AG10803 (cell line): Measurements from ENCODE around the gene NINL.

Source experiments
- DNase-seq: peaks from one replicate; pipeline ENCODE4 v3.0.0; 2010; ENCODE audit warnings: low read depth
- H3K4me3 ChIP-seq: 2 replicates; pipeline ENCODE4 v1.5.1; 2011; ENCODE audit warnings: mild to moderate bottlenecking, low read length, control low read depth
- CTCF ChIP-seq: conservative IDR thresholded peaks from 2 replicates; pipeline ENCODE4 v1.5.1; 2011; ENCODE audit warnings: mild to moderate bottlenecking, low read length, control low read depth, inconsistent platforms

The NINL gene

GRCh38 chr20:25487306-25487705 is 98.0 kb downstream of the NINL start:
- H3K4me3 ChIP-seq: no peak overlapping the region
- no peak for TF ChIP-seq CTCF
- no peak for DNase-seq

- no peak overlapping the region for H3K4me3 ChIP-seq
- peak; percentile 68 for DNase-seq
- TF ChIP-seq CTCF: no peak; the same call in 1 of the 2 replicates
Measured at GRCh38 chr20:25486377-25486776, 99.0 kb downstream of the NINL start.

GRCh38 chr20:25485872-25486271 is 99.5 kb downstream of the NINL start:
- no peak for TF ChIP-seq CTCF
- no peak for DNase-seq
- H3K4me3 ChIP-seq: no peak overlapping the region

- no peak for DNase-seq
- H3K4me3 ChIP-seq: no peak overlapping the region
- no peak for TF ChIP-seq CTCF
Measured at GRCh38 chr20:25484911-25485511, 100.3 kb downstream of the NINL start.

DNA sequence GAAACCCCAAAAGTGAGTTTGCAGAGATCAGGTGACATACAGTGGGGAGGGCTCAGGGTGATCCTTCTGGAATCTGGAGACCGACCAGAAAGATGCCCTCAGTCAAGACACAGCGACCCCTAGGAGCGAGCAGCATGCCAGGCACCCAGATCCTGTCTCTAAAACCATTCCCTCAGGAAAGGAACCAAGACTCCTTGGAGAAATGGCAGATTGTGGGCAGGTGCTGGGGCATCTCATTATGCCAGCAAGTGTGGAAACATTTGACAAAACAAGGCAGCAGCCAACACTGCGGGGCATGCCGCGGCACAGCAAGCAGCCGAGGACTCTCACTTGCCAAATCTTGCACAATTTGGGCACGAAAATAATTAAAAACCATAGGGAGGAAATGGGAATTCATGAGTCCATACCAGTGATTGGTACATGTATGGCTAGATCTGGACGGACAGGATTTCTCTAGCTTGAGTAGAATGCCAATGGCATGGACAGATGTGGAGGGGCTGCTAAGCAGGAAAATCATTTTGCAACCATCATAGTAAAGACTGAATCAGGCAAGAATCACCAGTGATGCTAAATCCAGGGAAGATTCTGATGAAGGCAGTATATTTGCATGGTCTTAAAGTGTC is 101.0 kb downstream of the NINL start:
- TF ChIP-seq CTCF: no peak
- H3K4me3 ChIP-seq: no peak overlapping the region
- DNase-seq: no peak

GRCh38 chr20:25483431-25484132 is 101.7 kb downstream of the NINL start:
- DNase-seq: no peak
- no peak for TF ChIP-seq CTCF
- H3K4me3 ChIP-seq: no peak overlapping the region

DNA sequence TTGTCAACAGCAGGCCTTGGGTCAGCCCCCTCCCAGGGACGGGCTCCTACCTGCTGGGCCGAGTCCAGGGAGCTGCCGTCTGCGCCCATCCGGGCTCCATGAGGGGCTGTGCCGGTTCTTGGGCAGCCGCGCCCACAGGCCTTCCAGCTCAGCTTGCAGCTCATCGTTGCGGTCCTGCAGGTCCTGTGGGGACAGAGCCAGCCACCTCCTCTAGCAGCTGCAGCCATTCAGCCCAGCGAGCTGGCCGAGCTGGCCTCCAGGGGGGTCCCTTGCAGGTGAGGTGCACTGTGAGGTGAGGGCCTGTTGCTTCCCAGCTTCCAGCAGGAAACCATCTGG is 103.4 kb downstream of the NINL start:
- TF ChIP-seq CTCF: no peak
- DNase-seq: no peak
- no peak overlapping the region for H3K4me3 ChIP-seq
